ENCODE results near the gene WASL. TPM values are rescaled to one million over a fixed set of nuclear protein-coding genes. Genes with fewer than 3 reads are reported as not detected.
"Not testable (repeated sequence)": the region's sequence is repeated elsewhere in the genome, so short reads cannot be mapped to it uniquely, and the experiment has no call there.

Gene WASL
- total and polyA plus RNA-seq, 3 experiments from 2014 or later = 2.8 to 7.4 (median 7.3) TPM

- POLR2A ChIA-PET = no interaction called here
- CTCF ChIA-PET = interaction anchor here (1.0 kb wide), 1 partner anchor 12 kb away, joined by 3 read pairs; no protein-coding TSS in a partner anchor
- peaks cover under 1% of the 10 kb centered on the region for H3K4me1 ChIP-seq (ENCODE audit: insufficient read depth, low read length)
- H3K9me3 ChIP-seq (ENCODE audit: low read length) = no peaks in the 10 kb centered on the region
- no peak for DNase-seq
- peaks cover 10 to 23% (median 20%) of the 10 kb centered on the region in 3 donors for H3K36me3 Mint-ChIP-seq
- H3K27me3 ChIP-seq (ENCODE audit: insufficient read depth, low read length, poor library complexity, severe bottlenecking) = no peaks in the 10 kb centered on the region
- H3K27ac ChIP-seq (ENCODE audit: low read depth, low read length) = no peak overlapping the region
- no peak overlapping the region for H3K4me3 ChIP-seq (ENCODE audit: low read length)
- H3K27me3 Mint-ChIP-seq = no peaks in the 10 kb centered on the region
- peaks cover 40 to 70% (median 54%) of the 10 kb centered on the region in 3 donors for H3K4me1 Mint-ChIP-seq
- no peaks in the 10 kb centered on the region for H3K36me3 ChIP-seq (ENCODE audit: insufficient read depth, low read length)
- H3K27ac Mint-ChIP-seq = peak overlapping the region in 1 of 8 donors; percentile 30
- H3K4me3 Mint-ChIP-seq = no peak overlapping the region
- peaks cover 17 to 32% (median 20%) of the 10 kb centered on the region in 5 donors for H3K9me3 Mint-ChIP-seq
Measured at GRCh38 chr7:123738808-123739207, 10.0 kb downstream of the WASL start.

GRCh38 chr7:123738356-123738755, 10.4 kb downstream of the WASL start:
- no peak overlapping the region for H3K4me3 Mint-ChIP-seq
- DNase-seq = no peak
- CTCF ChIA-PET = no interaction called here
- H3K27ac Mint-ChIP-seq = peak overlapping the region in 1 of 8 donors; percentile 30
- no peak overlapping the region for H3K27ac ChIP-seq (ENCODE audit: low read depth, low read length)
- H3K36me3 ChIP-seq (ENCODE audit: insufficient read depth, low read length) = no peaks in the 10 kb centered on the region
- H3K9me3 Mint-ChIP-seq = peaks cover 17 to 33% (median 22%) of the 10 kb centered on the region in 5 donors
- no peak overlapping the region for H3K4me3 ChIP-seq (ENCODE audit: low read length)
- peaks cover 40 to 70% (median 54%) of the 10 kb centered on the region in 3 donors for H3K4me1 Mint-ChIP-seq
- POLR2A ChIA-PET = no interaction called here
- no peaks in the 10 kb centered on the region for H3K27me3 ChIP-seq (ENCODE audit: insufficient read depth, low read length, poor library complexity, severe bottlenecking)
- H3K4me1 ChIP-seq (ENCODE audit: insufficient read depth, low read length) = no peaks in the 10 kb centered on the region
- H3K27me3 Mint-ChIP-seq = no peaks in the 10 kb centered on the region
- H3K36me3 Mint-ChIP-seq = peaks cover 11 to 27% (median 24%) of the 10 kb centered on the region in 3 donors
- no peaks in the 10 kb centered on the region for H3K9me3 ChIP-seq (ENCODE audit: low read length)

- H3K36me3 ChIP-seq (ENCODE audit: insufficient read depth, low read length); H3K4me3 ChIP-seq (ENCODE audit: low read length); CTCF ChIA-PET; DNase-seq; H3K27ac Mint-ChIP-seq; H3K27ac ChIP-seq (ENCODE audit: low read depth, low read length); H3K4me3 Mint-ChIP-seq; H3K27me3 Mint-ChIP-seq; H3K27me3 ChIP-seq (ENCODE audit: insufficient read depth, low read length, poor library complexity, severe bottlenecking); H3K4me1 ChIP-seq (ENCODE audit: insufficient read depth, low read length); H3K9me3 ChIP-seq (ENCODE audit: low read length): not testable (repeated sequence)
- peaks cover 42 to 70% (median 54%) of the 10 kb centered on the region in 3 donors for H3K4me1 Mint-ChIP-seq
- H3K36me3 Mint-ChIP-seq = peaks cover 12 to 38% (median 25%) of the 10 kb centered on the region in 3 donors
- H3K9me3 Mint-ChIP-seq = peaks cover 23 to 33% (median 26%) of the 10 kb centered on the region in 5 donors
- POLR2A ChIA-PET = interaction anchor here (0.8 kb wide), 1 partner anchor 12 kb away, joined by 4 read pairs; the partner anchor contains the start of gene WASL
Measured at GRCh38 chr7:123737168-123737674, 11.6 kb downstream of the WASL start.

GRCh38 chr7:123735539-123735938, 13.3 kb downstream of the WASL start:
- Mint-ChIP-seq H3K27me3 (no peaks in the 10 kb centered on the region), H3K27ac (no peak overlapping the region), H3K9me3 (peaks cover 23 to 36% (median 30%) of the 10 kb centered on the region in 5 donors), H3K4me1 (peaks cover 48 to 73% (median 65%) of the 10 kb centered on the region in 3 donors), H3K36me3 (peaks cover 12 to 49% (median 27%) of the 10 kb centered on the region in 3 donors), H3K4me3 (no peak overlapping the region)
- no peak overlapping the region for H3K4me3 ChIP-seq (ENCODE audit: low read length)
- no peak for DNase-seq
- no peaks in the 10 kb centered on the region for H3K27me3 ChIP-seq (ENCODE audit: insufficient read depth, low read length, poor library complexity, severe bottlenecking)
- CTCF ChIA-PET = interaction anchor here (1.6 kb wide), 1 partner anchor 13 kb away, joined by 4 read pairs; the partner anchor contains the start of gene WASL
- POLR2A ChIA-PET = interaction anchor here (0.6 kb wide), 1 partner anchor 183 kb away, joined by 3 read pairs; no protein-coding TSS in a partner anchor
- H3K27ac ChIP-seq (ENCODE audit: low read depth, low read length) = no peak overlapping the region
- no peaks in the 10 kb centered on the region for H3K9me3 ChIP-seq (ENCODE audit: low read length)
- no peaks in the 10 kb centered on the region for H3K36me3 ChIP-seq (ENCODE audit: insufficient read depth, low read length)
- H3K4me1 ChIP-seq (ENCODE audit: insufficient read depth, low read length) = no peaks in the 10 kb centered on the region

- no peak for DNase-seq
- Histone ChIP-seq H3K4me1 (ENCODE audit: insufficient read depth, low read length) (no peaks in the 10 kb centered on the region), H3K27ac (ENCODE audit: low read depth, low read length) (no peak overlapping the region), H3K9me3 (ENCODE audit: low read length) (no peaks in the 10 kb centered on the region), H3K36me3 (ENCODE audit: insufficient read depth, low read length) (no peaks in the 10 kb centered on the region), H3K27me3 (ENCODE audit: insufficient read depth, low read length, poor library complexity, severe bottlenecking) (no peaks in the 10 kb centered on the region), H3K4me3 (ENCODE audit: low read length) (no peak overlapping the region)
- POLR2A ChIA-PET = no interaction called here
- Mint-ChIP-seq H3K36me3 (peaks cover 12 to 49% (median 27%) of the 10 kb centered on the region in 3 donors), H3K4me3 (no peak overlapping the region), H3K27me3 (no peaks in the 10 kb centered on the region), H3K4me1 (peaks cover 51 to 74% (median 73%) of the 10 kb centered on the region in 3 donors), H3K27ac (no peak overlapping the region), H3K9me3 (peaks cover 23 to 36% (median 30%) of the 10 kb centered on the region in 5 donors)
- CTCF ChIA-PET = interaction anchor here (1.6 kb wide), 1 partner anchor 14 kb away, joined by 4 read pairs; the partner anchor contains the start of gene WASL
Measured at GRCh38 chr7:123734498-123734897, 14.3 kb downstream of the WASL start.

- no peaks in the 10 kb centered on the region for H3K4me1 ChIP-seq (ENCODE audit: insufficient read depth, low read length)
- no peak overlapping the region for H3K27ac ChIP-seq (ENCODE audit: low read depth, low read length)
- H3K4me3 ChIP-seq (ENCODE audit: low read length) = no peak overlapping the region
- peak overlapping the region in 1 of 7 donors; percentile 16 for H3K4me3 Mint-ChIP-seq
- H3K27me3 Mint-ChIP-seq = no peaks in the 10 kb centered on the region
- H3K27me3 ChIP-seq (ENCODE audit: insufficient read depth, low read length, poor library complexity, severe bottlenecking) = no peaks in the 10 kb centered on the region
- peaks cover 50 to 80% (median 77%) of the 10 kb centered on the region in 3 donors for H3K4me1 Mint-ChIP-seq
- no peak overlapping the region for H3K27ac Mint-ChIP-seq
- H3K36me3 ChIP-seq (ENCODE audit: insufficient read depth, low read length) = no peaks in the 10 kb centered on the region
- no peaks in the 10 kb centered on the region for H3K9me3 ChIP-seq (ENCODE audit: low read length)
- no peak for DNase-seq
- POLR2A ChIA-PET = no interaction called here
- CTCF ChIA-PET = no interaction called here
- H3K9me3 Mint-ChIP-seq = peaks cover 23 to 36% (median 30%) of the 10 kb centered on the region in 5 donors
- H3K36me3 Mint-ChIP-seq = peaks cover 18 to 51% (median 30%) of the 10 kb centered on the region in 3 donors
Measured at GRCh38 chr7:123732413-123733091, 16.3 kb downstream of the WASL start.

- DNase-seq = no peak
- Histone ChIP-seq H3K4me3 (ENCODE audit: low read length) (no peak overlapping the region), H3K4me1 (ENCODE audit: insufficient read depth, low read length) (peaks cover 17% of the 10 kb centered on the region), H3K36me3 (ENCODE audit: insufficient read depth, low read length) (no peaks in the 10 kb centered on the region), H3K9me3 (ENCODE audit: low read length) (no peaks in the 10 kb centered on the region), H3K27me3 (ENCODE audit: insufficient read depth, low read length, poor library complexity, severe bottlenecking) (no peaks in the 10 kb centered on the region), H3K27ac (ENCODE audit: low read depth, low read length) (no peak overlapping the region)
- H3K4me1 Mint-ChIP-seq = peaks cover 70 to 92% (median 92%) of the 10 kb centered on the region in 3 donors
- no peak overlapping the region for H3K4me3 Mint-ChIP-seq
- H3K9me3 Mint-ChIP-seq = peaks cover 5 to 16% (median 8%) of the 10 kb centered on the region in 5 donors
- no peak overlapping the region for H3K27ac Mint-ChIP-seq
- no peaks in the 10 kb centered on the region for H3K27me3 Mint-ChIP-seq
- POLR2A ChIA-PET = no interaction called here
- H3K36me3 Mint-ChIP-seq = peaks cover 15 to 40% (median 21%) of the 10 kb centered on the region in 3 donors
- CTCF ChIA-PET = no interaction called here
Measured at GRCh38 chr7:123729218-123729578, 19.6 kb downstream of the WASL start.

Measured in CD8-positive, alpha-beta memory T cell (primary cell).